Uterus (tissue), 4 donors: Measurements from ENCODE around the gene HPS1. TPM values are rescaled to one million over a fixed set of nuclear protein-coding genes. Genes with fewer than 3 reads are reported as not detected.

Experiments
- DNase-seq, 2 donors: peaks; one replicate each; pipeline ENCODE4 v3.0.0-alpha.2; 2019 to 2020
- H3K27ac ChIP-seq, 2 donors: fragments of 200-600 bp; sonication (generic); 1 replicate in 1 of 2; 2 replicates in 1 of 2; pipeline ENCODE4 v1.5.1; 2016 to 2018
- H3K27me3 ChIP-seq, 2 donors: fragments of 200-600 bp; sonication (generic); one replicate each; pipeline ENCODE4 v1.5.1; 2018 to 2019; ENCODE audit warnings: control low read depth in 1 of 2
- H3K36me3 ChIP-seq, 2 donors: fragments of 200-600 bp; sonication (generic); one replicate each; pipeline ENCODE4 v1.5.1; 2019; ENCODE audit warnings: control low read depth in 1 of 2
- H3K4me1 ChIP-seq, 2 donors: fragments of 200-600 bp; sonication (generic); one replicate each; pipeline ENCODE4 v1.5.1; 2018 to 2019; ENCODE audit warnings: control low read depth in 1 of 2
- H3K4me3 ChIP-seq, 2 donors: fragments of 200-600 bp; sonication (generic); 1 replicate in 1 of 2; 2 replicates in 1 of 2; pipeline ENCODE4 v1.5.1; 2018 to 2019; ENCODE audit warnings: mild to moderate bottlenecking in 1 of 2
- H3K9me3 ChIP-seq, 2 donors: fragments of 200-600 bp; sonication (generic); one replicate each; pipeline ENCODE4 v1.5.1; 2019; ENCODE audit warnings: control low read depth in 1 of 2
- POLR2A ChIP-seq, 2 donors: fragments of 450-650 bp; IDR thresholded peaks; one replicate each; pipeline ENCODE4 v1.6.1; 2016; ENCODE audit warnings: antibody characterized with exemption in 2 of 2, mild to moderate bottlenecking in 1 of 2, moderate library complexity in 1 of 2
- intact Hi-C: fragments of 100-400 bp; cut with DNase I; formaldehyde crosslinking; loops from one replicate; pipeline ENCODE4 v1.15.1; 2023; ENCODE audit warnings: low total_unique reads
- total RNA-seq, 4 donors: library from RNA; depleted of rRNA in 3 of 4; stranded (reverse); fragments of >200 nt in 3 of 4; gene quantifications; one replicate each; pipeline versions ENCODE4 v1.1.0 to v1.2.4, GENCODE V29; 2014 to 2023
- TF ChIP-seq, protein P1 (sequence below), 4 experiments: fragments of 200-600 bp in 2 of 4; fragments of 450-650 bp in 2 of 4; sonication (generic) in 2 of 4; IDR thresholded peaks; one replicate each; pipeline ENCODE4 v1.5.1; 2016 to 2019; ENCODE audit warnings: antibody characterized with exemption in 4 of 4, mild to moderate bottlenecking in 2 of 4, moderate library complexity in 1 of 4
- donor health status: DM: yes; HTN: yes; CAD: no.

The HPS1 gene
- total RNA-seq, 4 donors from 2014 or later = 16.1 to 60.1 (median 38.8) TPM

DNA sequence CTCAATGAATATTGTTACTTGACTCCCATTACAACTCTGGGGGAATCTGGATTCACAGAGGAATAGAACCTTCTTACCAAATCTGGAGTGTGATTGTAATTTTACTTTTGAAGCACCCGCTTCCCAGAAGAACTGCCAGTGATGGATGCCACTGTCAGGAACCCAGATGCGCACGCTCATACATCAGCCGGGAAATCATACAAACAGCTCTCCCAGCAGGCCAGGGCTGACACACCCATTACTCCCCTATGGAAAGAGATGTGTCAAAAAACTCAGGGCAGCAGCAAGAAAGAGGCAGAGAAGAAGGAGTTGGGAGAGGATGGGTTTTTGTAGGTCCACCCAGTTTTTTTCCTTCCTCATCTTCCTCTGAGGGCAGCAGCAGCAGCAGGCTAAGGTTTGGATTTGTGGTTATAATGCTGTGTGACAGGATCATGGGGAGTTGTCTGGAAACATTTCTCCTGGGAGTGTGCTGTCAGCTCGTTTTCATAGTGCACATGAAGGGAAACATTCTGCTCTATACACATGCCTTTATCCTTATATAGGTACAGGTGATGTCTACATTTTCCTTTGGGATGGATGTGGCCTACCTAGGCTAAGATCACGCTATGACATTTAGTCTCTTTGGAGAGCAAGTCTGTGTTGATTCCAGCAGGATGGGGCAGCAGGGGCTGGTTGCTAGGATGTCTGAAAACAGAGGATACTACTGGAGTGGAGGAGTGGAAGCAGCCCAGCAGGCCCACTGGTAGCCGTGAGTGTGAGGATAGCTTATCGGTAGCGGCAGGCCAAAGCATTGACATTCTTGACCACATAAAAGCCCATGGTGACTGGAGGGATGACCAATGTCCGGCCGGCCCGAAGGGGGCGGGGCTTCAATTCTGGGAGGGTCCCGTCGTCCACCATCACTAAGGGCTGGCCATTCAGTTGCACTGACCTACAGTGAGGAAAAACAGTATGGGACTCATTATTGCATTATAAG, 12.4 kb upstream of the HPS1 start:
- Histone ChIP-seq H3K27ac (no peak overlapping the region), H3K27me3 (no peaks in the 10 kb centered on the region), H3K4me1 (no peaks in the 10 kb centered on the region), H3K36me3 (no peaks in the 10 kb centered on the region), H3K4me3 (no peak overlapping the region), H3K9me3 (no peaks in the 10 kb centered on the region)
- TF ChIP-seq, protein P1, sequence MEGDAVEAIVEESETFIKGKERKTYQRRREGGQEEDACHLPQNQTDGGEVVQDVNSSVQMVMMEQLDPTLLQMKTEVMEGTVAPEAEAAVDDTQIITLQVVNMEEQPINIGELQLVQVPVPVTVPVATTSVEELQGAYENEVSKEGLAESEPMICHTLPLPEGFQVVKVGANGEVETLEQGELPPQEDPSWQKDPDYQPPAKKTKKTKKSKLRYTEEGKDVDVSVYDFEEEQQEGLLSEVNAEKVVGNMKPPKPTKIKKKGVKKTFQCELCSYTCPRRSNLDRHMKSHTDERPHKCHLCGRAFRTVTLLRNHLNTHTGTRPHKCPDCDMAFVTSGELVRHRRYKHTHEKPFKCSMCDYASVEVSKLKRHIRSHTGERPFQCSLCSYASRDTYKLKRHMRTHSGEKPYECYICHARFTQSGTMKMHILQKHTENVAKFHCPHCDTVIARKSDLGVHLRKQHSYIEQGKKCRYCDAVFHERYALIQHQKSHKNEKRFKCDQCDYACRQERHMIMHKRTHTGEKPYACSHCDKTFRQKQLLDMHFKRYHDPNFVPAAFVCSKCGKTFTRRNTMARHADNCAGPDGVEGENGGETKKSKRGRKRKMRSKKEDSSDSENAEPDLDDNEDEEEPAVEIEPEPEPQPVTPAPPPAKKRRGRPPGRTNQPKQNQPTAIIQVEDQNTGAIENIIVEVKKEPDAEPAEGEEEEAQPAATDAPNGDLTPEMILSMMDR (IDR thresholded peaks at IDR 0.05) = no peak
- TF ChIP-seq POLR2A (IDR thresholded peaks at IDR 0.05) = no peak
- intact Hi-C loops = no loop called here
- no peak for DNase-seq

DNA sequence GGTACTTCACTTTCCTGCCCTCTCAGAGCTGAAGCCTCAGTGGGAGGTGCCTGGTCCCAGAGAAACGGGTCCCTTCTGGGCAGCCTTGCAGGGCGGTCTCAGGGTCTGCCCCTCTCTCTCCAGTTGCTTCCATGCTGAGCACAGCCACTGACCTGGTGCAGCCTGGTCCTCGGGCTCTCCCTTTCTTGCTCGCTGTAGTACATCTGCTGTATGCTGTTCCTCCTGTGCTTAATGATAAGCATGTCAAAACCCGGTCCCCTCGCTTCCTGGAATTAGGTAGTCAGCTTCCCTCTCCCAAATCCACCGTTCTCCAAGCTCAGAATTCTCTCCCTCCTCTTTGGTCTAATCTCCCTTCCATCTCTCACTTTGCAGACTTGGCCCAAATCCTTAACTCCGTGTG, 11.0 kb upstream of the HPS1 start:
- Histone ChIP-seq H3K36me3 (no peaks in the 10 kb centered on the region), H3K4me1 (no peaks in the 10 kb centered on the region), H3K4me3 (no peak overlapping the region), H3K27ac (no peak overlapping the region), H3K9me3 (no peaks in the 10 kb centered on the region), H3K27me3 (no peaks in the 10 kb centered on the region)
- TF ChIP-seq POLR2A (IDR thresholded peaks at IDR 0.05) = no peak
- TF ChIP-seq, protein P1 (IDR thresholded peaks at IDR 0.05) = no peak
- intact Hi-C loops = no loop called here
- DNase-seq = no peak

DNA sequence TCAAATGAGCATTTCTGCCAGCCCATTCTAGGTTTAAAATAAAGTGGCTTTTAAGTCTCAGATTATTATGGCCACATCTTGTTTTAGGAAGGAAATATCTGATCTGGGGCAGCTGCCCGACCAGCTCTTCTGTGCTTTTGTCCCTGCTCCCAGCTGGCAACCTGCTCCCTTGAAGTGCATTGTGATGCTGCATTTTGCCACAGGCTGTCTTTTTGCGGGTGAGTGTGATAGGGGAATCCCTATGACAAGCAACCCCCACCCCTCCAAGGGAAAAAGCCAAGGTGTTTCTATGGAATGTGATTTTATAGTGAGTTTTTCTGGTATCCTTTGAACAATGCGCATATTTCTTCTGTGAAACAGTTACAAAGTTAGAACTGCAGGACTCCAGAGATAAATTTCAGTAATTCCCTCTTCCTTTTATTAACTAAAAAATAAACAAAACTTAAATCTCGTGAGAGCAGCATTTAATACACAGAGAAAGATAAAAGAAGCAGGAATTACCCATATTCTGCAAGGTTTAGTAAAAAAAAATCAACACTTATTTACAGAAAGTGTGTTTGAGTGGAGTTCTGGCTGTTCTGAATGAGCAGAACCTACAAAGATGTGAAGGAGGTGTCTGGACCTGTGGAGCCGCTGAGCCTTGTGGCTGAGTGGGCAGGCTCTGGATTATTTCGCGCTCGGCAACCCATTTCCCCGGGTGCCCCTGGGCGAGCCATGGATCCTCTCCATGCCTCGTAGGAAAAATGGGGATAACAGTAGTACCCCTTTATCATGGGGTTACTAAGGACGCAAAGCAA, 10.1 kb upstream of the HPS1 start:
- Histone ChIP-seq H3K36me3 (no peaks in the 10 kb centered on the region), H3K27ac (no peak overlapping the region), H3K27me3 (no peaks in the 10 kb centered on the region), H3K4me3 (no peak overlapping the region), H3K4me1 (no peaks in the 10 kb centered on the region), H3K9me3 (no peaks in the 10 kb centered on the region)
- TF ChIP-seq POLR2A (IDR thresholded peaks at IDR 0.05) = no peak
- TF ChIP-seq, protein P1 (IDR thresholded peaks at IDR 0.05) = no peak
- intact Hi-C loops = no loop called here
- no peak for DNase-seq

DNA sequence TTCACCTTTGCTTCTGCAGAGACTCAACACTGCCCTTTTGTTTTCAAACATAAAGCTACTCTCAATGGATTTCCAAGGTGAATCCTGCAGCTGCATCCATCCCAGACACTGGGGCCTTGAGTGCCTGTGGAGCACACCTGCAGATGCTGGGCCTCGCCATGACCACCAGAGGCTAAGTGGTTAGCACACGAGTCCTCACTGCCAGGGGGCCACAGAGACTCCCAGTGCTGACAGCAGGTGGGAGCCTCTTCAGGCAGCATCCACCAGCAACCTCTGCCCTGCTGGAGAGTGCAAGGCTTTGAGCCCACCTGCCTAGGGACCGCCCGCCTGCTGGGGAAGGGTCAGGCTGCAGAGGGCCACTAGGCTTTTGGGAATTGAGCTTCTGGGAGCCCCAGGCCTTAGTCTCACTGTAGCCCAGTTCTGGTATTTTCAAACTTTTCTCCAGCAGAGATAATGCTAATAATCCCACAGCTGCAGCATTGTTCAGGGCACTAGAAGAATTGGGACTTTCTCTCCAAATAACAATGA, 9.4 kb upstream of the HPS1 start:
- Histone ChIP-seq H3K27me3 (no peaks in the 10 kb centered on the region), H3K9me3 (no peaks in the 10 kb centered on the region), H3K36me3 (no peaks in the 10 kb centered on the region), H3K4me1 (no peaks in the 10 kb centered on the region), H3K27ac (no peak overlapping the region), H3K4me3 (no peak overlapping the region)
- intact Hi-C loops = no loop called here
- DNase-seq = no peak
- no peak for TF ChIP-seq POLR2A (IDR thresholded peaks at IDR 0.05)
- TF ChIP-seq, protein P1 (IDR thresholded peaks at IDR 0.05) = no peak
